HG03060 (cell line): ENCODE data around the gene ALAS1.

Experiments
- ATAC-seq: cut with Tn5 transposase; IDR thresholded peaks from one replicate; pipeline ENCODE4 v1.9.1; 2021; ENCODE audit warnings: low read depth, moderate number of reproducible peaks; ENCODE audit not compliant: unreplicated experiment

Gene ALAS1

GRCh38 chr3:52218937-52219650, 21.1 kb downstream of the ALAS1 start:
- no peak for ATAC-seq

GRCh38 chr3:52220380-52221026, 22.5 kb downstream of the ALAS1 start:
- no peak for ATAC-seq

DNA sequence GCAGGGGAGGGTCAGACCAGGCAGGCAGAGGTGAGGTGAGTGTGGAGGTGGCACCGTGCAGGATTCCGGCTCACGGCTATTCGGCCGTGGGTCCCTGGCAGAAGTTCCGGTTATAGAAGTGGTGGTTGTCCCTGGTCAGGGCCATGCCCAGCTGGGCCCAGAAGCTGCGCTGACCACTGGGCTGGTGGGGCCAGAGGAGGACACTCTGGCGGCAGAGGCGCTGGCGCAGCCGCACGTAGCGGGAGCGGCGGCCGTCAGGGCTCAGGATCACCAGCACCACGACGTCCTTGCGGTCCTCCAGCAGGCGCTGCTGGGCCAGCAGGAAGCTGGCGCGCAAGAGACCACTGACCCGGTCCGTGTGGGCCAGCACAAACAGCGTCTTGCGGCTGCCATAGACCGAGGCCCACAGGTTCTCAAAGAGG, 23.2 kb downstream of the ALAS1 start:
- ATAC-seq: no peak

- ATAC-seq: no peak
Measured at GRCh38 chr3:52221563-52222318, 23.8 kb downstream of the ALAS1 start.

DNA sequence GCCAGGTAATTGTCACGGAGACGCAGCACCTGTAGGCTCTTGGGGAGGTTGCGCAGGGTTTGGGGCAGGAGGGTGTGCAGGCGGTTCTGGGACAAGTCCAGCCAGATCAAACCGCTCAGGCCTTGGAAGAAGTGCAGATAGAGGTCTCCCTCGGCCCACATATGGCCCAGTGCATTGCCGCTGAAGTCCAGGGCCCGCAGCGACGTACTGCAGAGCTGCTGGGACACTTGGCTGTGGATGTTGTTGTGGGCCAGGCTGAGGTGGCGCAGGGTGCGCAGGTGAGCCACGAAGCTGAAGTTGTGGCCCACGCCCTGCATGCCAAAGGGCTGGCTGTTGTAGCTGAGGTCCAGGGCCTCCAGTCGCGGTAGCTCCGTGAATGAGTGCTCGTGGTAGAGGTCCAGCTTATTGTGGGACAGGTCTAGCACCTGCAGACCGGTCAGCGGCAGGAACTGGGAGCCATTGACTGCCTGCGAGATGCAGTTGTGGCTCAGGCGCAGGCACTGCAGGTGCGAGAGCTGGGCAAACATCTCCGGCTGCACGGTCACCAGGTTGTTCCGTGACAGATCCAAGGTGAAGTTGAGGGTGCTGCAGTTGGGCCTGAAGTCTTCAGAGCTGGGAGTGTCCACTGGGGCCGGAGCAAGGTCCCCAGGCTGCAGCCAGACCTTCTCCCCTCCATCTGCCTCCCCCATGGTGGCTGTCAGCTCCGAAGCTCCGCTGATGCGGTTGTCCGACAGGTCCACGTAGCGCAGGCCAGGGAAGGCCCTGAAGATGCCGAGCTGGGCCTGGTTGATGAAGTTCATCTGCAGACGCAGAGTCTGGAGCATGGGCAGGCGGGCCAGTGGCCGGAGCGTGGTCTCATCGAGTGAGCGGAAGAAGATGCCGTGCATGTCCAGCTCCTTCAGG, 24.6 kb downstream of the ALAS1 start:
- no peak for ATAC-seq

DNA sequence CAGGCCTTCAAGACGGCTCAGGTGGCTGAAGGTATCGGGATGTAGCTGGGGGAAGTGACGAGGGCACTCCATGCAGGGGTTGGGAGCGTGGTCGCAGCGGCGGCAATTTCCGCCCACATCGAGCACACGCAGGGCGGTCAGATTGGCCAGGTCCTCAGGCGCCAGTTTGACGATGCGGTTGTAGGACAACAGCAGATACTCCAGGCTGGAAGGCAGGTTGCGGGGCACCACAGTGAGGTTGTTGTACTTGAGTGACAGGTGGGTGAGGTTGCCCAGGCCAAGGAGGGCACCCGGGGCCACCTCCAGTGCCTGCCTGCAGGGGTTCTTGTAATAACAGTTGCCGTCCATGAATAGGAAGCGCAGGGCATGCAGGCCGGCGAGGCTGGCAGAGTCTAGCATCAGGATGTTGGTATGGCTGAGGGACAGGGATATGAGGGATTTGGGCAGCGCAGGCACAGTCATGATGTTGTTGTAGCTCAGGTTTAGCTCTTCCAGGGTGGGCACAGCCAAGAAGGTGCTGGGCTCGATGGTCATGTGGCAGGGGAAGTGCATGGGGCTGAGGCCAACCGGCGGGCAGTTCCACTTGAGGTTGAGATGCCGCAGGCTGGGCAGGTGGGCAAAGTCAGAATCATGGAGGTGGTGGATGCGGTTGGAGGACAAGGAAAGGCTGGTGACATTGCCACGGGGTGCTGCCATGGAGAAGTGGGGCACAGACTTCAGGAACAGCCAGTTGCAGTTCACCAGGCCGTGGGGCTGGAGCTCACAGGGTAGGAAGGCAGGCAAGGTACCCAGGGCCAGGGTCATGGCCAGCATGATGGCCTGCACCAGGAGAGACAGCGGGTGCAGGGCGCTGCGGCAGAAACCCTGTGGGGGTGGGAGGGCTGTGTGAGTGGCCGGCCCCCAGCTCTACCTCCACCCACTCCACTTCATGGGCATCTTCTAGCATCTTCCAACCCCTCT, 25.8 kb downstream of the ALAS1 start:
- no peak for ATAC-seq

GRCh38 chr3:52225452-52226228, 27.7 kb downstream of the ALAS1 start, which contains the start of gene TLR9:
Gene TLR9, minus strand, starts transcription at chr3:52225645. Its CDS starts 116 bp downstream, at chr3:52225529.
- ATAC-seq: peak; percentile 74

DNA sequence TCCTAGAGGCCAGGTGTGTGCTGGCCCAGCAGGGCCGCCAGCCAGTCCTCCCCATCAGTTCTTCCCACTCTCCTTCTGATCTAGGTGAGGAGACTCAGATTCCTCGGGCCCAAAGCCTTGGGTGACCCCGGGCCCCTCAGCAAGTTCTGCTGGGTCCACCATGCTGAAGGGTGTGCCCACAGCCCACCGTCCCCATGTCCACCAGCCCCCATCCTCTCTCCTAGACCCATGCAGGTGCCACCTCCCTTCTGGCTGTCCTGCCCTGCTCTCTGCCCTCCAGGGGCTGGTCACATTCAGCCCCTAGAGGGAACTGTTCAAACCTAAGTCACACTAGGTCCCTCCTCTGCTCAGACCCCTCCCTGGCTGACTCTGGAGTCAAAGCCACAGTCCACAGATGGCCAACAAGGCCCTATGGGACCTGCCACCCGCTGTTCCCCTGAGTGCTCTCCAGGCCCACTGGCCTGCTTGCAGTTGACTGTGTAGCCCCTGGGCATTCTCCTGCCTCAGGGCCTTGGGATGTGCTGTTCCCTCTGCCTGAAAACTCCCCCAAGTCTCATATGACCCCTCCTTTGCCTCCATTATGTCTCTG, 28.4 kb downstream of the ALAS1 start:
- ATAC-seq: no peak

DNA sequence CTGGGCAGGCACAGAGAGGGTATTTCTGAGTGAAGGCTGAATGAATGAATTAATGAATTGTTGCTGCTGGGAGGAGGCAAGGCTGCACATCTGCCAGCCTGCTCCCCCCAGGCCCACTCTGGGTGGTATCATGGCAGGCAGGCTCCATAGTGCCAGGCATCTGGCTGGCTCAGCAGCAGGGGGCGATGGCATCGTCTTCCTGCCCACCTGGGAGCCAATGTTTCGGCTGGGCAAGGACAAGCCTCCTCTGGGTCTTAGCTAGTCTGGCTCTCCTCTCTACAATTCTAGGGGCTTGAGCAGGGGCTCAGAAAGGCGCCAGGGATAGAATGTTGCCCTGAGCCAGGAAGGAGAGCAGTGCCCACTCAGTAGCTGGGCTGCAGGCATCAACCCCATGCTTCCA, 29.2 kb downstream of the ALAS1 start:
- ATAC-seq: no peak

DNA sequence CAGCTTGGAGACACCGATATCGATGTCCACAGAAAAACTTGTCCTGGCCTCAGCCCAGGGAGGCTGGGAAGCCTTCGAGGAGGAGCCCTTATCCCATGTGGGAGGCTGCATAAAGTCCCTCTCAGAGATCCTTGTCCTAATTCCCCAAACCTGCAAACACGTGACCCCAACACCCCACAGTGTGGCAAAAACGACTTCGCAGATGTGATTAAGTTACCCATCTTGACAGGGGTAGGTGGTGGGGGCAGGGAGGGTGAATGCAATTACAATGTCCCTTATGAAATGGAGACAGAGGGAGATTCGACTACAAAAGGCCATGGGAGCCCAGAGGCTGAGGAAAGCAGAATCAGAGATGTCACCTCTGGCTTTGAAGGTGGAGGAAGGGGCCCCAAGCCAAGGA, 29.8 kb downstream of the ALAS1 start:
- ATAC-seq: no peak

DNA sequence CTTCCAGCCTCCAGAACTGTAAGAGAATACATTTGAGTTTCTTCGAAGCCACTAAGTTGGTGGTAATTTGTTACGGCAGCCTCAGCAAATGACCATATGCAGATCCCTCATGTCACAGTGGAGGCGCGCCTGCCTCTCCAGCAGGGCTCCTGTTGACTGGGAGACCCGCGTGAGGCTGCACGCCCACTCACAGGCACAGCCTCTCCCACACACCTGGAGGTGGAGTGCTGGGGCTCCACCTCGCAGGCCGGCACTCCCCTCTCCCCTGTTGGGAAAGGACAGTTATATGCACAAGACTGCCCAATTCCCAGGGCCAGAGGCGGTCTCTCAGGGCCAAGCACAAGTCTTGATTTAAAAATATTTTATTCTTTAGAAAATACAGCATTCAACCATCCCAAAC, 30.3 kb downstream of the ALAS1 start:
- ATAC-seq: no peak

GRCh38 chr3:52228751-52229291, 30.9 kb downstream of the ALAS1 start:
- ATAC-seq: no peak

DNA sequence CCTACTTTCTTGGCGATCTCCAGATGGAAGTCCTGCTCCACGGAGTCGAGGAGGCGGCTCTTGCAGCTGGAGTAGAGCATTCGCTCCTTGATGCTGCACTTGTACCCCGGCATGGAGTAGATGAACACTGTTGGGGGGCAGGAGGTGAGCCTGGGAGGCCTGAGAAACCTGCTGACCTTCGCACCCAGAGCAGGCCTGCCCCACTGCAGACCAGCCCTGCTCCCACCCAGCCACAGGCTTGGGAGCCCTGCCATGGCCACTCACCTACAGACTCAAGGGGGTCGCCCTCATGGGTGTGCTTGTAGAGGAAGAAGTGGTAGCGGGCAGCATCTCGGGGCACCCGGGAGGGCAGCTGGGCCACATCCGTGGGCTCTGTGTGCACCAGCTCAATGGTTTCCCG, 31.7 kb downstream of the ALAS1 start:
- no peak for ATAC-seq

- ATAC-seq: no peak
Measured at GRCh38 chr3:52230461-52230860, 32.5 kb downstream of the ALAS1 start.

- no peak for ATAC-seq
Measured at GRCh38 chr3:52230889-52231499, 33.0 kb downstream of the ALAS1 start.

- ATAC-seq: no peak
Measured at GRCh38 chr3:52231502-52232278, 33.7 kb downstream of the ALAS1 start.
